SK-N-SH (cell line): Measurements from ENCODE around the gene TTC23L. TPM values are rescaled to one million over a fixed set of nuclear protein-coding genes. Genes with fewer than 3 reads are reported as not detected.
"Not testable (repeated sequence)": the region's sequence is repeated elsewhere in the genome, so short reads cannot be mapped to it uniquely, and the experiment has no call there.

Experiments
- CTCF ChIA-PET: fragments of 300-600, 350-600 bp; formaldehyde crosslinking; extraction: SDS; loops from one replicate; lab custom pipeline; 2021; lab: Yijun Ruan, JAX
- POLR2A ChIA-PET: fragments of 350-600 bp; sonication (Branson Sonifier 250); formaldehyde crosslinking; extraction: SDS; loops from one replicate; lab custom pipeline; 2020; ENCODE audit warnings: antibody characterized with exemption, inconsistent platforms; lab: Yijun Ruan, JAX
- DNase-seq: peaks from one replicate; pipeline ENCODE4 v3.0.0; 2012
- H2AFZ ChIP-seq: fragments of 200-600 bp; sonication (generic); 2 replicates; pipeline ENCODE4 v1.8.1; 2016; ENCODE audit warnings: antibody characterized with exemption, mild to moderate bottlenecking, low read depth
- H3F3A ChIP-seq: fragments of 200-600 bp; sonication (generic); replicated peaks from 2 replicates; pipeline ENCODE3; 2016; ENCODE audit warnings: antibody characterized with exemption, mild to moderate bottlenecking; ENCODE audit not compliant: insufficient read depth
- H3K27ac ChIP-seq, 2 experiments: fragments of 200-500 bp in 1 of 2; fragments of 200-600 bp in 1 of 2; sonication (Bioruptor generic) in 1 of 2; sonication (generic), shearing (Covaris generic) in 1 of 2; 2 replicates each; pipeline versions ENCODE4 v1.5.1 to v1.6.1; 2014 to 2016; ENCODE audit warnings: low read depth in 2 of 2, inconsistent platforms in 1 of 2, low read length in 1 of 2, mild to moderate bottlenecking in 1 of 2, mixed read lengths in 1 of 2
- H3K27me3 ChIP-seq: fragments of 200-600 bp; sonication (generic), shearing (Covaris generic); 2 replicates; pipeline ENCODE4 v1.6.1; 2016; ENCODE audit warnings: mixed run types; ENCODE audit not compliant: insufficient read depth
- H3K36me3 ChIP-seq, 2 experiments: fragments of 200-500 bp in 1 of 2; fragments of 200-600 bp in 1 of 2; sonication (Bioruptor generic) in 1 of 2; sonication (generic) in 1 of 2; replicated peaks in 1 of 2; 2 replicates each; pipeline versions ENCODE3 to v1.5.1; 2014 to 2016; ENCODE audit warnings: low read length in 1 of 2, mild to moderate bottlenecking in 1 of 2; ENCODE audit not compliant: insufficient read depth in 2 of 2, control insufficient read depth in 1 of 2
- H3K4me1 ChIP-seq, 2 experiments: fragments of 200-500 bp in 1 of 2; fragments of 200-600 bp in 1 of 2; sonication (Bioruptor generic) in 1 of 2; sonication (generic), shearing (Covaris generic) in 1 of 2; 2 replicates each; pipeline versions ENCODE4 v1.5.1 to v1.6.1; 2014 to 2016; ENCODE audit warnings: low read depth in 1 of 2, low read length in 1 of 2, mixed run types in 1 of 2; ENCODE audit not compliant: insufficient read depth in 2 of 2, control insufficient read depth in 1 of 2
- H3K4me2 ChIP-seq: fragments of 200-600 bp; sonication (generic), shearing (Covaris generic); 2 replicates; pipeline ENCODE4 v1.6.1; 2017; ENCODE audit warnings: mixed run types
- H3K4me3 ChIP-seq, 2 experiments: fragments of 200-500 bp in 1 of 2; fragments of 200-600 bp in 1 of 2; sonication (Bioruptor generic) in 1 of 2; sonication (generic), shearing (Covaris generic) in 1 of 2; 2 replicates each; pipeline versions ENCODE4 v1.5.1 to v1.8.1; 2014 to 2016; ENCODE audit warnings: low read depth in 2 of 2, inconsistent platforms in 1 of 2, low read length in 1 of 2, mild to moderate bottlenecking in 1 of 2, mixed read lengths in 1 of 2, moderate library complexity in 1 of 2
- H3K79me2 ChIP-seq: fragments of 200-600 bp; sonication (generic); 2 replicates; pipeline ENCODE4 v1.8.1; 2017; ENCODE audit warnings: mild to moderate bottlenecking; ENCODE audit not compliant: insufficient read depth
- H3K9ac ChIP-seq: fragments of 200-600 bp; sonication (generic); 2 replicates; pipeline ENCODE4 v1.6.1; 2017; ENCODE audit warnings: mixed run types
- H3K9me2 ChIP-seq: fragments of 200-600 bp; sonication (generic); 2 replicates; pipeline ENCODE4 v1.6.1; 2017; ENCODE audit warnings: mixed run types
- H3K9me3 ChIP-seq: fragments of 200-600 bp; sonication (generic); 2 replicates; pipeline ENCODE4 v1.6.1; 2017; ENCODE audit warnings: mixed run types, mild to moderate bottlenecking, moderate library complexity
- H4K20me1 ChIP-seq: fragments of 200-600 bp; sonication (generic); 2 replicates; pipeline ENCODE4 v1.6.1; 2017; ENCODE audit warnings: mild to moderate bottlenecking, mixed run types; ENCODE audit not compliant: insufficient read depth
- CHD2 ChIP-seq: fragments of 150-350 bp; IDR thresholded peaks from 2 replicates; pipeline ENCODE4 v1.6.1; 2018; ENCODE audit warnings: low read length; ENCODE audit not compliant: partially characterized antibody
- EZH2phosphoT487 ChIP-seq: fragments of 200-600 bp; sonication (generic); IDR thresholded peaks from 2 replicates; pipeline ENCODE4 v1.6.1; 2017; ENCODE audit warnings: low read depth, mixed run types, mild to moderate bottlenecking, antibody characterized with exemption, moderate library complexity, borderline replicate concordance
- FOSL2 ChIP-seq: IDR thresholded peaks from 2 replicates; pipeline ENCODE4 v1.4.0; 2012; ENCODE audit warnings: low read depth, mild to moderate bottlenecking, moderate library complexity, borderline replicate concordance
- JUND ChIP-seq: IDR thresholded peaks from 2 replicates; pipeline ENCODE4 v1.4.0; 2012
- NFIC ChIP-seq: IDR thresholded peaks from 2 replicates; pipeline ENCODE4 v1.4.0; 2012; ENCODE audit warnings: borderline replicate concordance
- NRF1 ChIP-seq: IDR thresholded peaks from 2 replicates; pipeline ENCODE4 v1.6.1; 2012; ENCODE audit warnings: low read depth, mild to moderate bottlenecking, low read length
- RAD21 ChIP-seq: IDR thresholded peaks from 2 replicates; pipeline ENCODE4 v1.6.1; 2012; ENCODE audit warnings: mild to moderate bottlenecking, low read length
- RCOR1 ChIP-seq: fragments of 150-350 bp; IDR thresholded peaks from 2 replicates; pipeline ENCODE4 v1.6.1; 2017; ENCODE audit warnings: antibody characterized with exemption, low read length
- RXRA ChIP-seq: IDR thresholded peaks from 2 replicates; pipeline ENCODE4 v1.4.0; 2012; ENCODE audit warnings: low read depth, mild to moderate bottlenecking, borderline replicate concordance
- TAF1 ChIP-seq: IDR thresholded peaks from 2 replicates; pipeline ENCODE4 v1.6.1; 2012; ENCODE audit warnings: low read depth, mild to moderate bottlenecking, low read length, moderate library complexity, borderline replicate concordance
- WGBS: methylation state at CpG from one replicate; pipeline ENCODE4 v1.1.6; 2017; ENCODE audit warnings: low lambda C conversion rate; 5-methylcytosine and 5-hydroxymethylcytosine counted together
- polyA plus RNA-seq, 3 experiments: library from polyadenylated mRNA; depleted of rRNA; stranded (reverse); fragments of >200 nt; gene quantifications; 2 replicates each; pipeline ENCODE4 v1.2.3, GENCODE V29; 2012
- TF ChIP-seq, protein P1 (sequence below): fragments of 200-600 bp; sonication (generic); IDR thresholded peaks from 2 replicates; pipeline ENCODE4 v1.6.1; 2017; ENCODE audit warnings: antibody characterized with exemption, mild to moderate bottlenecking, moderate library complexity
- TF ChIP-seq, protein P2 (sequence below): IDR thresholded peaks from 2 replicates; pipeline ENCODE4 v1.4.0; 2012; ENCODE audit warnings: low read depth, borderline replicate concordance
- TF ChIP-seq, protein P3 (sequence below): IDR thresholded peaks from 2 replicates; pipeline ENCODE4; 2012

Gene TTC23L
- polyA plus RNA-seq, 1 of the 3 experiments (the other 2 are of a cell fraction) = 0.49 TPM

DNA sequence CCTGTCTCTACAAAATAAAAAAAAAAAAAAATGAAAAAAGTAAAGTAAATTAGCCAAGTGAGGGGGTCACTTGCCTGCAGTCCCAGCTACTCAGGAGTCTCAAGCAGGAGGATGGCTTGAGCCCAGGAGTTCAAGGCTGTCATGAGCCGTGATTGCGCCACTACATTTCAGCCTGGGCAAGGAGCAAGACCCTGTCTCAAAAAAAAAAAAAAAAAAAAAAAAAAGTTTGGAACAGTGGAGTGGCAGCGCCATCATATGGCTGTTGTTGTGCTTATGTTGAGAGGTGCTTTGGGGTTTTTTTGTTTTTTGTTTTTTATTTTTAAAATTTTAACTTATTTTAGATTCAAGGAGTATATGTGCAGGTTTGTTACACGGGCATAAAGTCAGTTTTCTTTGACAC lies 80.1 kb downstream of the TTC23L start:
- no peaks in the 10 kb centered on the region for H3K9me3 ChIP-seq
- DNase-seq = no peak
- peaks cover 79% of the 10 kb centered on the region for H3K79me2 ChIP-seq
- H3K27me3 ChIP-seq = no peaks in the 10 kb centered on the region
- ChIA-PET CTCF (interaction anchor here (1.6 kb wide), 1 partner anchor 85 kb away, joined by 5 read pairs; no protein-coding TSS in a partner anchor), POLR2A (no interaction called here)
- no peak overlapping the region; a peak in 1 of 4 replicates for H3K27ac ChIP-seq
- TF ChIP-seq EZH2phosphoT487 = no peak
- TF ChIP-seq, protein P1, sequence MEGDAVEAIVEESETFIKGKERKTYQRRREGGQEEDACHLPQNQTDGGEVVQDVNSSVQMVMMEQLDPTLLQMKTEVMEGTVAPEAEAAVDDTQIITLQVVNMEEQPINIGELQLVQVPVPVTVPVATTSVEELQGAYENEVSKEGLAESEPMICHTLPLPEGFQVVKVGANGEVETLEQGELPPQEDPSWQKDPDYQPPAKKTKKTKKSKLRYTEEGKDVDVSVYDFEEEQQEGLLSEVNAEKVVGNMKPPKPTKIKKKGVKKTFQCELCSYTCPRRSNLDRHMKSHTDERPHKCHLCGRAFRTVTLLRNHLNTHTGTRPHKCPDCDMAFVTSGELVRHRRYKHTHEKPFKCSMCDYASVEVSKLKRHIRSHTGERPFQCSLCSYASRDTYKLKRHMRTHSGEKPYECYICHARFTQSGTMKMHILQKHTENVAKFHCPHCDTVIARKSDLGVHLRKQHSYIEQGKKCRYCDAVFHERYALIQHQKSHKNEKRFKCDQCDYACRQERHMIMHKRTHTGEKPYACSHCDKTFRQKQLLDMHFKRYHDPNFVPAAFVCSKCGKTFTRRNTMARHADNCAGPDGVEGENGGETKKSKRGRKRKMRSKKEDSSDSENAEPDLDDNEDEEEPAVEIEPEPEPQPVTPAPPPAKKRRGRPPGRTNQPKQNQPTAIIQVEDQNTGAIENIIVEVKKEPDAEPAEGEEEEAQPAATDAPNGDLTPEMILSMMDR = peak; percentile 44
- TF ChIP-seq NRF1 = no peak
- TF ChIP-seq RAD21 = 0 out of 2 replicates have a peak, but pooled peaks have one; percentile 17
- TF ChIP-seq, all 33 proteins: peak for 2
- peaks cover 8 to 23% of the 10 kb centered on the region in 2 experiments for H3K4me1 ChIP-seq
- no peaks in the 10 kb centered on the region for H3K9me2 ChIP-seq
- peaks cover 46% of the 10 kb centered on the region in 2 experiments for H3K36me3 ChIP-seq
- H3F3A ChIP-seq = peaks cover 36% of the 10 kb centered on the region
- H3K4me2 ChIP-seq = no peak overlapping the region
- WGBS = 95% methylated on average over 4 of the region's 4 CpGs
- no peak overlapping the region for H2AFZ ChIP-seq
- H3K9ac ChIP-seq = no peak overlapping the region; the same call in 1 of the 2 replicates
- no peak overlapping the region for H3K4me3 ChIP-seq
- H4K20me1 ChIP-seq = no peaks in the 10 kb centered on the region

DNA sequence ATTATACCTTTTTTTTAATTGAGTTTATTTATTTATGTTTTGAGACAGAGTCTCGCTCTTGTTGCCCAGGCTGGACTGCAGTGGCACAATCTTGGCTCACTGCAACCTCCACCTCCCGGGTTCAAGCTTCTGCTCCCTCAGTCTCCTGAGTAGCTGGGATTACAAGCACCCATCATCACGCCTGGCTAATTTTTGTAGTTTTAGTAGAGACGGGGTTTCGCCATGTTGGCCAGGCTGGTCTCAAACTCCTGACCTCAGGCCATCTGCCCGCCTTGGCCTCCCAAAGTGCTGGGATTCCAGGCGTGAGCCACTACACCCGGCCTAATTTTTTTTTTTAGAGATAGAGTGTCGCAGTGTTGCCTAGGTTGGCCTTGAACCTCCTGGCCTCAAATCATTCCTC lies 84.3 kb downstream of the TTC23L start:
- H3K9me2 ChIP-seq, H2AFZ ChIP-seq, H3K27me3 ChIP-seq, H4K20me1 ChIP-seq, CTCF ChIA-PET, H3K9ac ChIP-seq, H3K4me3 ChIP-seq, H3K9me3 ChIP-seq, DNase-seq: not testable (repeated sequence)
- POLR2A ChIA-PET = interaction anchor here (2.1 kb wide), 1 partner anchor 8 kb away, joined by 8 read pairs; the partner anchor contains the start of genes BRIX1 and RAD1
- peaks cover 58% of the 10 kb centered on the region for H3F3A ChIP-seq
- H3K36me3 ChIP-seq = peaks cover 76% of the 10 kb centered on the region in 2 experiments
- H3K4me1 ChIP-seq = peaks cover 0 to 13% of the 10 kb centered on the region in 2 experiments; a peak in 2 of 4 replicates
- peak overlapping the region in 1 of 2 experiments; percentile 74; a peak in 2 of 4 replicates for H3K27ac ChIP-seq
- WGBS = 90% methylated on average over 9 of the region's 9 CpGs
- peaks cover 46% of the 10 kb centered on the region for H3K79me2 ChIP-seq
- H3K4me2 ChIP-seq = peak overlapping the region; percentile 13; the same call in 1 of the 2 replicates

DNA sequence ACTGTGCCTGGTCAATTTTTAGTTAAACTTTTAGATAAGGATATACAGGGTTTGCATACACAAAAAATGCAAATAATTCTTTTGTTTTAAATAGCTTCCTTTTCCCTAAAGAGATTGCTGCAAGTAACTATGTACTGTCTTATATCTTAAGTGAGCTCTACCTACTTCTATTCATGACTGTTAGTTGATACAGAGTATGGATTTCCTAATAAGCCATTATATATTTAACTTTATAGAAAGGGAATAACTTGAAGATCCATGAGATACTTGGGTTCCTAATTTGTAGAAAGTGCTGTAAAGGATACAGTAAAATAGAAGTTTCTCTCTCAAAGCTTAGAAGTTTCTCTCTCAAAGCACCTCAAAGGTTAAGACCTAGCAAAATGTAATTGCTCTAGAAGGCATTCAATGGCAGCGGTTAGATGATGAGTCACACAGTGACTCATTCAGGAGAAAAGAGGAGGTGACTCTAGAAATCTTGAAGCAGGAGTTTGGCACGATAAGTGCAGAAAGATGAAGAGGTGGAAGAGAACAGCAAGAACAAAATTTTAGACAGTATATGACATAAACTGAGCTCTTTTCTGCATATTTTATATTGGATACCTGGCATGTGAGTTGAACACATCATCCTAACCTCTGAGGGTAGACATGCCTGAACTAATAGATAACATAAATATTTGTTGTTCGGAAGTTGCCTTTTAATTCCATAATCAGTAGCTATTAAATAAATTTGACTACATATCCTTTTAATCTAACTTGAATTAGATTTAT lies 84.9 kb downstream of the TTC23L start:
- peak overlapping the region; percentile 13; the same call in 1 of the 2 replicates for H3K4me2 ChIP-seq
- H3K27ac ChIP-seq = peak overlapping the region; percentile 31 to 74; a peak in 3 of 4 replicates
- WGBS = 36% methylated on average over 3 of the region's 3 CpGs
- POLR2A ChIA-PET = interaction anchor here (2.1 kb wide), 1 partner anchor 9 kb away, joined by 8 read pairs; the partner anchor contains the start of genes BRIX1 and RAD1
- no peaks in the 10 kb centered on the region for H3K9me3 ChIP-seq
- no peak overlapping the region for H2AFZ ChIP-seq
- H3K36me3 ChIP-seq = peaks cover 70 to 73% of the 10 kb centered on the region in 2 experiments
- peaks cover 0 to 13% of the 10 kb centered on the region in 2 experiments; a peak in 3 of 4 replicates for H3K4me1 ChIP-seq
- DNase-seq = no peak
- no peak overlapping the region for H3K4me3 ChIP-seq
- peaks cover 39% of the 10 kb centered on the region for H3K79me2 ChIP-seq
- CTCF ChIA-PET = no interaction called here
- no peaks in the 10 kb centered on the region for H3K27me3 ChIP-seq
- H4K20me1 ChIP-seq = no peaks in the 10 kb centered on the region
- H3F3A ChIP-seq = peaks cover 64% of the 10 kb centered on the region
- no peak overlapping the region for H3K9ac ChIP-seq
- H3K9me2 ChIP-seq = no peaks in the 10 kb centered on the region
- TF ChIP-seq RCOR1 (no peak), FOSL2 (peak; percentile 99), RAD21 (no peak), JUND (peak; percentile 98), TAF1 (no peak), CHD2 (no peak), RXRA (no peak), NFIC (peak; percentile 48; the same call in 1 of the 2 replicates)
- TF ChIP-seq, protein P2, sequence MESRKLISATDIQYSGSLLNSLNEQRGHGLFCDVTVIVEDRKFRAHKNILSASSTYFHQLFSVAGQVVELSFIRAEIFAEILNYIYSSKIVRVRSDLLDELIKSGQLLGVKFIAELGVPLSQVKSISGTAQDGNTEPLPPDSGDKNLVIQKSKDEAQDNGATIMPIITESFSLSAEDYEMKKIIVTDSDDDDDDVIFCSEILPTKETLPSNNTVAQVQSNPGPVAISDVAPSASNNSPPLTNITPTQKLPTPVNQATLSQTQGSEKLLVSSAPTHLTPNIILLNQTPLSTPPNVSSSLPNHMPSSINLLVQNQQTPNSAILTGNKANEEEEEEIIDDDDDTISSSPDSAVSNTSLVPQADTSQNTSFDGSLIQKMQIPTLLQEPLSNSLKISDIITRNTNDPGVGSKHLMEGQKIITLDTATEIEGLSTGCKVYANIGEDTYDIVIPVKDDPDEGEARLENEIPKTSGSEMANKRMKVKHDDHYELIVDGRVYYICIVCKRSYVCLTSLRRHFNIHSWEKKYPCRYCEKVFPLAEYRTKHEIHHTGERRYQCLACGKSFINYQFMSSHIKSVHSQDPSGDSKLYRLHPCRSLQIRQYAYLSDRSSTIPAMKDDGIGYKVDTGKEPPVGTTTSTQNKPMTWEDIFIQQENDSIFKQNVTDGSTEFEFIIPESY = no peak
- TF ChIP-seq, protein P3, sequence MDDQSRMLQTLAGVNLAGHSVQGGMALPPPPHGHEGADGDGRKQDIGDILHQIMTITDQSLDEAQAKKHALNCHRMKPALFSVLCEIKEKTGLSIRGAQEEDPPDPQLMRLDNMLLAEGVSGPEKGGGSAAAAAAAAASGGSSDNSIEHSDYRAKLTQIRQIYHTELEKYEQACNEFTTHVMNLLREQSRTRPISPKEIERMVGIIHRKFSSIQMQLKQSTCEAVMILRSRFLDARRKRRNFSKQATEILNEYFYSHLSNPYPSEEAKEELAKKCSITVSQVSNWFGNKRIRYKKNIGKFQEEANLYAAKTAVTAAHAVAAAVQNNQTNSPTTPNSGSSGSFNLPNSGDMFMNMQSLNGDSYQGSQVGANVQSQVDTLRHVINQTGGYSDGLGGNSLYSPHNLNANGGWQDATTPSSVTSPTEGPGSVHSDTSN = peak; percentile 60
